HL-60 (cell line): ENCODE results near the gene HDAC1.

ENCODE experiments used
- DNase-seq, 2 experiments: peaks; one replicate each; pipeline ENCODE4 v3.0.0-alpha.2; 2010 to 2020; ENCODE audit warnings: low read depth in 1 of 2, low spot score in 1 of 2
- H3K27ac ChIP-seq: fragments of 250-450 bp; sonication (Bioruptor Pico); replicated peaks from 2 replicates; pipeline ENCODE4 v1.5.1; 2020; ENCODE audit warnings: mild to moderate bottlenecking, moderate library complexity
- H3K27me3 ChIP-seq: fragments of 250-450 bp; sonication (Bioruptor Pico); 2 replicates; pipeline ENCODE4 v1.5.1; 2021; ENCODE audit warnings: mild to moderate bottlenecking, moderate library complexity; ENCODE audit not compliant: insufficient read depth, poor library complexity, severe bottlenecking
- H3K4me3 ChIP-seq: replicated peaks from 2 replicates; pipeline ENCODE4 v1.5.1; 2011; ENCODE audit warnings: mild to moderate bottlenecking, control low read depth, low read length; ENCODE audit not compliant: insufficient read depth
- GABPA ChIP-seq: IDR thresholded peaks from 2 replicates; pipeline ENCODE4 v1.6.1; 2012; ENCODE audit warnings: low read depth
- POLR2AphosphoS5 ChIP-seq: IDR thresholded peaks from 2 replicates; pipeline ENCODE4 v1.6.1; 2012; ENCODE audit warnings: low read depth
- REST ChIP-seq: IDR thresholded peaks from 2 replicates; pipeline ENCODE4 v1.6.1; 2012; ENCODE audit warnings: low read depth; ENCODE audit not compliant: insufficient replicate concordance
- SPI1 ChIP-seq: IDR thresholded peaks from 2 replicates; pipeline ENCODE4 v1.6.1; 2012; ENCODE audit warnings: low read depth, mild to moderate bottlenecking, borderline replicate concordance
- TF ChIP-seq, protein P1 (sequence below): IDR thresholded peaks from one replicate; pipeline ENCODE4 v1.5.1; 2011; ENCODE audit warnings: low read length, control low read depth, inconsistent platforms; ENCODE audit not compliant: insufficient read depth

The HDAC1 gene

GRCh38 chr1:32311709-32312393, 20.0 kb downstream of the HDAC1 start:
- Histone ChIP-seq H3K27me3 (no peaks in the 10 kb centered on the region), H3K4me3 (no peak overlapping the region), H3K27ac (no peak overlapping the region)
- TF ChIP-seq SPI1 (no peak), GABPA (no peak), POLR2AphosphoS5 (no peak), REST (no peak)
- TF ChIP-seq, protein P1, sequence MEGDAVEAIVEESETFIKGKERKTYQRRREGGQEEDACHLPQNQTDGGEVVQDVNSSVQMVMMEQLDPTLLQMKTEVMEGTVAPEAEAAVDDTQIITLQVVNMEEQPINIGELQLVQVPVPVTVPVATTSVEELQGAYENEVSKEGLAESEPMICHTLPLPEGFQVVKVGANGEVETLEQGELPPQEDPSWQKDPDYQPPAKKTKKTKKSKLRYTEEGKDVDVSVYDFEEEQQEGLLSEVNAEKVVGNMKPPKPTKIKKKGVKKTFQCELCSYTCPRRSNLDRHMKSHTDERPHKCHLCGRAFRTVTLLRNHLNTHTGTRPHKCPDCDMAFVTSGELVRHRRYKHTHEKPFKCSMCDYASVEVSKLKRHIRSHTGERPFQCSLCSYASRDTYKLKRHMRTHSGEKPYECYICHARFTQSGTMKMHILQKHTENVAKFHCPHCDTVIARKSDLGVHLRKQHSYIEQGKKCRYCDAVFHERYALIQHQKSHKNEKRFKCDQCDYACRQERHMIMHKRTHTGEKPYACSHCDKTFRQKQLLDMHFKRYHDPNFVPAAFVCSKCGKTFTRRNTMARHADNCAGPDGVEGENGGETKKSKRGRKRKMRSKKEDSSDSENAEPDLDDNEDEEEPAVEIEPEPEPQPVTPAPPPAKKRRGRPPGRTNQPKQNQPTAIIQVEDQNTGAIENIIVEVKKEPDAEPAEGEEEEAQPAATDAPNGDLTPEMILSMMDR, result no peak
- DNase-seq, result no peak

- no peak for DNase-seq
- no peak overlapping the region for H3K4me3 ChIP-seq
- H3K27me3 ChIP-seq, result no peaks in the 10 kb centered on the region
- TF ChIP-seq GABPA (no peak), REST (no peak), POLR2AphosphoS5 (no peak), SPI1 (no peak)
- TF ChIP-seq, protein P1, result no peak
- H3K27ac ChIP-seq, result no peak overlapping the region
Observed at GRCh38 chr1:32316903-32317277, 25.0 kb downstream of the HDAC1 start.

- TF ChIP-seq POLR2AphosphoS5 (no peak), REST (no peak), SPI1 (no peak), GABPA (no peak)
- TF ChIP-seq, protein P1, result no peak
- Histone ChIP-seq H3K27ac (no peak overlapping the region), H3K4me3 (no peak overlapping the region), H3K27me3 (no peaks in the 10 kb centered on the region)
- DNase-seq, result no peak
Observed at GRCh38 chr1:32318127-32318869, 26.4 kb downstream of the HDAC1 start.
